NT2/D1 (cell line): ENCODE results near the gene USP17L26.
"Not testable (repeated sequence)": the region's sequence is repeated elsewhere in the genome, so short reads cannot be mapped to it uniquely, and the experiment has no call there.

ENCODE experiments used
- SUZ12 ChIP-seq: IDR thresholded peaks from 2 replicates; pipeline ENCODE4 v1.6.1; 2011; ENCODE audit not compliant: insufficient read length, insufficient read depth; ENCODE audit errors: extremely low read depth
- YY1 ChIP-seq: IDR thresholded peaks from 2 replicates; pipeline ENCODE4 v1.6.1; 2011; ENCODE audit not compliant: insufficient read length, insufficient read depth
- ZNF274 ChIP-seq: IDR thresholded peaks from 2 replicates; pipeline ENCODE4 v1.6.1; 2011; ENCODE audit warnings: mild to moderate bottlenecking, low read depth, low read length

DNA sequence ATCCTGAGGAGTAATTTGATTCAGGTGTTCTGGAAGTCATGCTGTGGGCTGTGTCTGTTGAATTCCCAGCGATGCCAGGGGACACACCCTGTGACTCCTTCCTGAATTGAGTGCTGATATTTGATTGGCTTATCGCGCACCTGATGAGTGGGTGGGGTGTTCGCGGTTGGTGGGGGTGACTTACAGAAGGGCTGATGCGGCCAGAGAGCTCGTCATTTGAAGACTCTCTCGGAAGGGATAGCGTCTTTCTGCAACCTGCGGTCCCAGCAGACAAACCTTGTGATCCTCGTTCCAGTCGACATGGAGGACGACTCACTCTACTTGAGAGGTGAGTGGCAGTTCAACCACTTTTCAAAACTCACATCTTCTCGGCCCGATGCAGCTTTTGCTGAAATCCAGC lies 9.6 kb upstream of the USP17L26 start, which contains the start of gene USP17L24:
- not testable (repeated sequence) for TF ChIP-seq SUZ12, YY1, ZNF274
